Measurements from ENCODE around the gene ZNF610. TPM values are rescaled to one million over a fixed set of nuclear protein-coding genes. Genes with fewer than 3 reads are reported as not detected.

ZNF610 gene
- total RNA-seq, 1 experiment from 2014 or later = 0.29 TPM

DNA sequence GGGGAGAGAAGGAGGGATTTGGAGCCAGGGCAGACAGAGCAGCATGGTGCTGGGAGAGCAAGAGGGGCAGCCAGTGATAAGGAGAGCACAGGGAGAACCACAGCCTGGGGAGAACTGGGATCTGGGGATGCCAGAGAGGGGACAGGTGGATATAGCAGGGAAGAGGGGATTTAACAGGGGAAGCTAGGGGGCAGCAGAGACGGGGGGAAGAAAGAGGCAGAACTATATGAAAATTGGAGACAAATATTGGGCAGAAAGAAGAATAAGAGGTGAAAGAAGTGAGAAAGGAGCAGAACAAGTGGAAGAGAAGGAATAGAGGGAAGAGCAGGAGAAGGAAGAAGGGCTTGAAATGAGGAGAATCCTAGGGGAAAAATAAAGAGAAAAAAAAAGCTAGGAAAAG is 55.1 kb downstream of the ZNF610 start:
- TF ChIP-seq EZH2phosphoT487 (IDR thresholded peaks at IDR 0.05; ENCODE audit: borderline replicate concordance, low read length) (no peak), EZH2 (IDR thresholded peaks at IDR 0.05; ENCODE audit: low read length, unreplicated experiment) (no peak)
- TF ChIP-seq, protein P1, sequence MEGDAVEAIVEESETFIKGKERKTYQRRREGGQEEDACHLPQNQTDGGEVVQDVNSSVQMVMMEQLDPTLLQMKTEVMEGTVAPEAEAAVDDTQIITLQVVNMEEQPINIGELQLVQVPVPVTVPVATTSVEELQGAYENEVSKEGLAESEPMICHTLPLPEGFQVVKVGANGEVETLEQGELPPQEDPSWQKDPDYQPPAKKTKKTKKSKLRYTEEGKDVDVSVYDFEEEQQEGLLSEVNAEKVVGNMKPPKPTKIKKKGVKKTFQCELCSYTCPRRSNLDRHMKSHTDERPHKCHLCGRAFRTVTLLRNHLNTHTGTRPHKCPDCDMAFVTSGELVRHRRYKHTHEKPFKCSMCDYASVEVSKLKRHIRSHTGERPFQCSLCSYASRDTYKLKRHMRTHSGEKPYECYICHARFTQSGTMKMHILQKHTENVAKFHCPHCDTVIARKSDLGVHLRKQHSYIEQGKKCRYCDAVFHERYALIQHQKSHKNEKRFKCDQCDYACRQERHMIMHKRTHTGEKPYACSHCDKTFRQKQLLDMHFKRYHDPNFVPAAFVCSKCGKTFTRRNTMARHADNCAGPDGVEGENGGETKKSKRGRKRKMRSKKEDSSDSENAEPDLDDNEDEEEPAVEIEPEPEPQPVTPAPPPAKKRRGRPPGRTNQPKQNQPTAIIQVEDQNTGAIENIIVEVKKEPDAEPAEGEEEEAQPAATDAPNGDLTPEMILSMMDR (conservative IDR thresholded peaks at IDR 0.05; ENCODE audit: low read depth, low read length) = no peak
- CTCF ChIA-PET = no interaction called here
- Histone ChIP-seq H3K27ac (ENCODE audit: low read length) (no peak overlapping the region), H2AFZ (ENCODE audit: low read length) (no peak overlapping the region), H3K9me3 (ENCODE audit: low read length) (peaks cover 45% of the 10 kb centered on the region), H3K9ac (ENCODE audit: low read length) (no peak overlapping the region), H3K4me3 (ENCODE audit: low read length) (no peak overlapping the region), H3K79me2 (ENCODE audit: low read length) (no peaks in the 10 kb centered on the region), H3K36me3 (ENCODE audit: low read depth, low read length) (peaks cover 5% of the 10 kb centered on the region; the same call in 1 of the 2 replicates), H3K4me2 (ENCODE audit: low read length) (no peak overlapping the region), H4K20me1 (ENCODE audit: low read length) (no peaks in the 10 kb centered on the region), H3K4me1 (ENCODE audit: insufficient read depth, low read length) (no peaks in the 10 kb centered on the region), H3K9me2 (replicated peaks; ENCODE audit: low read length) (no peaks in the 10 kb centered on the region), H3F3A (ENCODE audit: low read length, unreplicated experiment) (no peaks in the 10 kb centered on the region), H3K27me3 (ENCODE audit: low read length) (no peaks in the 10 kb centered on the region)
- no peak for ATAC-seq
- BruUV-seq (replicated peaks) = no TSS peak
- no peak for DNase-seq
- POLR2A ChIA-PET (ENCODE audit: unreplicated experiment) = no interaction called here
- intact Hi-C loops (cut with micrococcal nuclease) = no loop called here

DNA sequence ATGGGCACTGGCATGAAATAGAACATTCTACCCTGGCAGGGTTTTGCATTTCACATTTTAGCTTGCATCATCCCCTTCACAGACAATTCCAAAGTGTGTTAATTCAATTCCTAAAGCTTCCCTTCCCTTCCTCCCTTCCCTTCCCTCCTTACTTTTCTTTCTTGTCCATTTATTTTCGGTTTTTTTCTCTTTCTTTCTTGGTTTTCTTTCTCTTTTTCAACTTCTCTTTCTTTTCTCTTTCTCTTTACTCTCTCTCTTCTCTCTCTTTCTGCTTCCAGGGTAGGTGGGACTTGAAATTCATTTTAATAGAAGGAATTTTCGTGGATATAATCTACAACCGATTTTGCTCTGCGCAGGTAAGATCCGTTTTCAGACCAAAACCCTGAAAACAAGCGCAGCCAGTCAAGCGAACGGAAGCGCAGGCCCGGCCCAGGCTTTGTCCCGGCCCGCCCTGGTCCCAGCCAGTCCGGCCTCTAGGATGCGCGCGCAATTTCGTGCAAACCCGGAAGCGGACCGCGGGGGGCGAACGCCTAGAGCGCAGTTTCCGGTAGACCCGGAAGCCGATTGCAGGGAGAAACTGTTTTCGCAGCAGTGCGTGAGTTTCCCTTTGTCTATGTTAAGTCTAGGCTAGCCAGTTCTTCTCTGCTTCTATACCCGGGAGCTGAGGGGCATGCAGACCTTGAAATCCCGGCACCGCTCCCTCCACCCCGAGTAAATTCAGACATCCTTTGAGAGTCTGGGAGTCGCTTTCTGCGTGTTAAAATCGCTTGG is 61.5 kb downstream of the ZNF610 start, which contains the start of gene ZNF528:
TSS of gene ZNF528 (plus strand) at position 540 of the 771 bp plus-strand sequence. CDS start 4,165 bp downstream, outside the sequence.
- POLR2A ChIA-PET (ENCODE audit: unreplicated experiment) = interaction anchor here (0.7 kb wide), 1 partner anchor 291 kb away, joined by 6 read pairs; no protein-coding TSS in a partner anchor
- Histone ChIP-seq H3K79me2 (ENCODE audit: low read length) (no peaks in the 10 kb centered on the region), H3K9me3 (ENCODE audit: low read length) (peaks cover 44% of the 10 kb centered on the region), H3F3A (ENCODE audit: low read length, unreplicated experiment) (no peaks in the 10 kb centered on the region), H3K4me1 (ENCODE audit: insufficient read depth, low read length) (no peaks in the 10 kb centered on the region), H3K4me3 (ENCODE audit: low read length) (peak within 1 kb of the TSS; percentile 75), H2AFZ (ENCODE audit: low read length) (peak within 1 kb of the TSS; percentile 98), H3K36me3 (ENCODE audit: low read depth, low read length) (peaks cover 20% of the 10 kb centered on the region; the same call in 1 of the 2 replicates), H3K4me2 (ENCODE audit: low read length) (peak within 1 kb of the TSS; percentile 81), H3K9ac (ENCODE audit: low read length) (peak within 1 kb of the TSS; percentile 71), H3K9me2 (replicated peaks; ENCODE audit: low read length) (no peaks in the 10 kb centered on the region), H3K27ac (ENCODE audit: low read length) (0 out of 2 replicates have a peak within 1 kb of the TSS, but pooled peaks have one; percentile 6), H3K27me3 (ENCODE audit: low read length) (no peaks in the 10 kb centered on the region), H4K20me1 (ENCODE audit: low read length) (no peaks in the 10 kb centered on the region)
- TSS peak; percentile 83 for BruUV-seq (replicated peaks)
- DNase-seq = peak; percentile 83
- CTCF ChIA-PET = no interaction called here
- ATAC-seq = peak; percentile 100
- TF ChIP-seq EZH2 (IDR thresholded peaks at IDR 0.05; ENCODE audit: low read length, unreplicated experiment) (no peak), EZH2phosphoT487 (IDR thresholded peaks at IDR 0.05; ENCODE audit: borderline replicate concordance, low read length) (no peak)
- TF ChIP-seq, protein P1 (conservative IDR thresholded peaks at IDR 0.05; ENCODE audit: low read depth, low read length) = no peak
- intact Hi-C loops (cut with micrococcal nuclease) = no loop called here

DNA sequence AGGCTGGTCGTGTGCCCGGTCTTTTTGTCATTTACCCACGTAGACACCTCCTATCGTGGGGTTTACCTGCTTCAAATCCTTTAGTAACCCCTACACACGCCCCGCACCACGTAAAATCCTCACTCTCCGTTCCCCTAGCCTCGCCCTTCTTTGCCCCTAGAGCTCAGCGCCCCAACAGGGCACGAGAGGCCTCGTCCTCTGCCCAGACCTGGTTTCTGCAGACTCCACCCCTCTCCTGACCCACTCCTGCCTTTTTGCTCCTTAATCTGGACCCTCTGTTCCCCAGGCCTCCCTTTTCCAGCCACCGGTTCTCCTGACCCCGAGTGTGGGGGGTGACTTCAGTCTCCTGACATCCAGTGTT is 62.0 kb downstream of the ZNF610 start:
- Histone ChIP-seq H3K27ac (ENCODE audit: low read length) (0 out of 2 replicates have a peak overlapping the region, but pooled peaks have one; percentile 6), H3K4me1 (ENCODE audit: insufficient read depth, low read length) (no peaks in the 10 kb centered on the region), H3F3A (ENCODE audit: low read length, unreplicated experiment) (no peaks in the 10 kb centered on the region), H3K4me2 (ENCODE audit: low read length) (peak overlapping the region; percentile 81), H3K4me3 (ENCODE audit: low read length) (peak overlapping the region; percentile 75), H4K20me1 (ENCODE audit: low read length) (no peaks in the 10 kb centered on the region), H3K9ac (ENCODE audit: low read length) (peak overlapping the region; percentile 71), H3K9me3 (ENCODE audit: low read length) (peaks cover 45% of the 10 kb centered on the region), H3K27me3 (ENCODE audit: low read length) (no peaks in the 10 kb centered on the region), H3K79me2 (ENCODE audit: low read length) (no peaks in the 10 kb centered on the region), H3K36me3 (ENCODE audit: low read depth, low read length) (peaks cover 22% of the 10 kb centered on the region; the same call in 1 of the 2 replicates), H3K9me2 (replicated peaks; ENCODE audit: low read length) (no peaks in the 10 kb centered on the region), H2AFZ (ENCODE audit: low read length) (peak overlapping the region; percentile 98)
- intact Hi-C loops (cut with micrococcal nuclease) = no loop called here
- BruUV-seq (replicated peaks) = TSS peak; percentile 91
- ChIA-PET POLR2A (ENCODE audit: unreplicated experiment) (no interaction called here), CTCF (no interaction called here)
- peak; percentile 48 for ATAC-seq
- no peak for TF ChIP-seq EZH2phosphoT487 (IDR thresholded peaks at IDR 0.05; ENCODE audit: borderline replicate concordance, low read length)
- TF ChIP-seq, protein P1 (conservative IDR thresholded peaks at IDR 0.05; ENCODE audit: low read depth, low read length) = no peak
- TF ChIP-seq EZH2 (IDR thresholded peaks at IDR 0.05; ENCODE audit: low read length, unreplicated experiment) = no peak
- no peak for DNase-seq
